Fibroblast of skin of right quadriceps (primary cell): Measurements from ENCODE around the gene C16orf86.

Experiments
- DNase-seq: peaks from one replicate; pipeline ENCODE4 v3.0.0-alpha.2; 2013

The C16orf86 gene

DNA sequence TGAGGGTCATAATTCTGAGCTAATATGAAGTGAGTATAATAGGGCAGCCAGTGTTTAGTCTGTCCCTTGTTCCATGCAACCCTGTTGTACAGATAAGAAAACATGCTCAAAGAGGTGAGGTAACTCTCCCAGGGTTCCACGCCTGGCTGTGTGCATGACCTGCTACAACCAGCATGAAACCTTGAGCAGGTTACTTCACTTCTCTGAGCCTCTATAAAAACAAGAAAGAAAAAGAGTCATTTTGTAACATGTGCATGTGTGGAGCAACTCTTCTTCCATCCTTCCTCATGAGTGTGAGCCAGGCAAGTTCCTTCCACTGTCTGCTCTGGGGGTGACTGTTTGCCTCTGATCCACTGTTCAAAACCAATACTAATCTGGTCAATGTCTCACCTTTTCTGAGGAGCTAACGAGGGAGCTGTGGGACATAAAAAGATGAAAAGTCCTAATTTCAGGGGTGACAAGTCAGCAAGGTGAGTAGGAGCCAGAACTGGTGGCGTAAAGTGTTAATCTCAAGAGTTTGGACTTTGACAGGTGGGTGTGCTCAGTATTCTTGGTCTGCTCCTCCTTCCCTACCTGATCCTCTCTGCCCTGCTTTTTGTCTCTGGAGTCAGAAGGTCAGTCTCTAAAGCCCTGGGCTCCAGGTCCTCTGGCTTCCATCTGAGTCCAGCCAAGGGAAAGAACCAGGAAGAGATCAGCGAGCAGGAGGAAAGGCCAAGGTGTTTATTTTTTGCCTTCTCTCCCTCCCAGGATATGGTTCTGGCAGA is 31.0 kb downstream of the C16orf86 start:
- DNase-seq: no peak

DNA sequence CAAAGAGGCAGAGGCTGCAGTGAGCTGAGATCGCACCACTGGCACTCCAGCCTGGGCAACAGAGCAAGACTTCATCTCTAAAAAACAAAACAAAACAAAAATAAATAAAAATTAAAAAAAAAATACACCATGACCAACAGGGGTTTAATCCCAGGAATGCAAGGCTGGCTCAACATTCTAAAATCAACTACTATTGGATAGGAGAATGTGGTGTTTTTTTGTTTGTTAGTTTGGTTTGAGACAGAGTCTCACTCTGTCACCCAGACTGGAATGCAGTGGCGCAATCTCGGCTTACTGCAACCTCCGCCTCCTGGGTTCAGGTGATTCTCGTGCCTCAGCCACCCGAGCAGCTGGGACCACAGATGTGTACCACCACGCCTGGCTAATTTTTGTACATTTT is 32.7 kb downstream of the C16orf86 start:
- no peak for DNase-seq

DNA sequence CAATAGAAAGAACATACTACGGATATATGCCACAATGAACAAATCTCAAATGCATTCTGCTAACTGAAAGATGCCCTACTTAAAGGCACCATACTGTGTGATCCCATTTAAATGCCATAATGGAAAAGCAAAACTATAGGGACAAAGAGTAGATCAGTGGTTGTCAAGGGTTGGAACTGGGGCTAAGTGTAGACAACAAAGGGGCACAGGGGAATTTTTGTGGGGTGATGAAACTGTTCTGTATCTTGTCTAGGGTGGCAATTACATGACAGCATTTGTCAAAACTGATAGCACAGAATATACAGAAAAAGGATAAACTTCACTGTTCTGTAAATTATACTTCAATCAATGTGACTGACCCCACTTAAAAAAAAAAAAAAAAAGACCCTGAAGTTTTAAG is 34.8 kb downstream of the C16orf86 start:
- DNase-seq: no peak

DNA sequence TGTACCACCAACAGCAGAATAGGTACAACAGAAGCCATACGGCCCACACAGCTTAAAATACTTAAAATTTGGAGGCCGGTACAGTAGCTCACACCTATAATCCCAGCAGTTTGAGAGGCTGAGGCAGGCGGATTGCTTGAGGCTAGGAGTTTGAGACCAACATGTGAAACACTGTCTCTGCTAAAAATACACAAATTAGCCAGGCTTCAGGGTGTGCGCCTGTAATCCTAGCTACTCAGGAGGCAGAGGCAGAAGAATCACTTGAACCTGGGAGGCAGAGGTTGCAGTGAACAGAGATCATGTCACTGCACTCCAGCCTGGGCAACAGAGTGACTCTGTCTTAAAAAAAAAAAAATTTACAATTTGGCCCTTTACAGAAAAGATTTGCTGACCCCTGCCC is 35.5 kb downstream of the C16orf86 start:
- no peak for DNase-seq

DNA sequence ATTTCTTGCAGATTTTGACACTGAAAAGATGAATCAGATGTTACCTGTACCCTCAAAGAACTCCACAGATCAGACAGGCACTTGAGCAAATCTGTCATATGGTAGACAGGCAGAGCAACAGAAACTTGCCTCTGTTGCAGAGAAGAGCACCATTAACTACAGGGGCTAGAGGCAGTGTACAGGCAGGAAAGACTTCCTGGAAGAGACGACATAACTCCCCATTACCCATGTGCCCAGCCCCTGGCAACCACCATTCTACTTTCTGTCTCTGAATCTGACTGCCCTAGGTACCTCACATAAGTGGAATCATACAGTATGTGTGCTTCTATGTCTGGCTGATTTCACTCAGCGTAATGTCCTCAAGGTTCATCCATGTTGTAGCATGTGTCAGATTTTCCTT is 37.0 kb downstream of the C16orf86 start:
- no peak for DNase-seq

DNA sequence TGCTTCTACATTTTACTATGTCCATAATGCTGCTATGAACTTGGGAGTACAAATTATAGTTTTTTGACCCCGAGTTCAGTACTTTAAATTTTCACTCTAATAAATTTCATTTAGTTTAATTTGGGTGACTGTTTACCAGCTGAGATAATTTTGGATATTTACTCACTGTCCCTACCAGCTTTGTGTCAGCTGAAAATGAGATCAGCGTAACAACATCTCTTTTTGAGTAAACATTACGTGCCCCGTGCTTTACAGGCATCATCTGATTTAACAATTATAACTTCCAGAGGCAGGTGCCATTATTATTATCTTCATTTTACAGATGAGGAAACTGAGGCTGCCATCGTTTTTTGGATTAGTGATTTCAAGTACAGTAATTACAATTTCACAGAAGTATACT is 37.5 kb downstream of the C16orf86 start:
- no peak for DNase-seq

DNA sequence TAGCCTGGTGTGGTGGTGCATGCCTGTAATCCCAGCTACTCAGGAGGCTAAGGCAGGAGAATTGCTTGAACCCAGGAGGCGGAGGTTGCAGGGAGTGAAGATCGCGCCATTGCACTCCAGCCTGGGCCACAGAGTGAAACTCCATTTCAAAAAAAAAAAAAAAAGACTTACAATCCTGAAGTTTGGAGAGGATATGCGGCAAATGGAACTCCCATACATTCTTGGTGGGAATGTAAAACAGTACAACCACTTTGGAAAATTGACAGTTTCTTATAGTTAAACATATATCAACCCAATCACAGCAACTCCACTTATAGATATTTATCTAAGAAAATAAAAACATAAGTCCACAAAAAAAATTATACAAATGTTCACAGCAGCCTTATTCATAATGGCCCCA is 40.6 kb downstream of the C16orf86 start:
- DNase-seq: no peak

DNA sequence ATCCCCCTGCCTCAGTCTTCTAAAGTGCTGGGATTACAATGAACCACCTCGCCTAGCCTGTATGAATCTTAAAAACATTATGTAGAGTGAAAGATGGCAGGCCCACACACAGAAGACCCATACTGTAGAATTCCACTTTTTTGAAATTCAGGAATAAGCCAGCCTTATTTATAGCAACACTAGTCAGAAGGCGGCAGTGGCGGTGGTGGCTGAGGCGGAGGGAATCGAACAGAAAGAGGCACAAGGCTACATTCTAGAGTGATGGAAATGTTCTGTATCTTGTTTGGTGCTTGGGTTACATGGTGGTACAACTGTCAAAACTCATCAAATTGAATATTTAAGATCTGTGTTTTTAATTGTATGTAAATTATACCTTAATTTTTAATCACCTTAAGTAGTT is 41.2 kb downstream of the C16orf86 start:
- no peak for DNase-seq

DNA sequence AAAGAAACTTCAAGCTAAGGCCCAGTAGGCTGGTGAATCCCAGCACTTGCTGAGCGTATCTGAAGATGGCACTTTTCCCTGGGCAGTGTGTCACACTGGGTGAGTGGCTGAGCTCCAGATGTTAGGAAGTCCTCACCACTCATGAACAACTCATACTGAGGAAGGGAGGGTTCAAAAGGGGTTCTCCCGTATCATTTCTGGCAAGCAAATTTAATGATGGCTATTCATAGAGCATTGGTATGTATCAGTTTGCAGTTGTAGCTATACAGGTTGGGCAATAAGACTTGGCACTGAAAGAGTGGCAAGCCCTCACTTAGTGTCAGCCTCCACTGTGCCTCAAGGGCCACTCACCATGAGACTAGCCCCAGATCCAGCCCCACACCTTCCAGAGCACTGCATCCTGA is 41.8 kb downstream of the C16orf86 start:
- no peak for DNase-seq

DNA sequence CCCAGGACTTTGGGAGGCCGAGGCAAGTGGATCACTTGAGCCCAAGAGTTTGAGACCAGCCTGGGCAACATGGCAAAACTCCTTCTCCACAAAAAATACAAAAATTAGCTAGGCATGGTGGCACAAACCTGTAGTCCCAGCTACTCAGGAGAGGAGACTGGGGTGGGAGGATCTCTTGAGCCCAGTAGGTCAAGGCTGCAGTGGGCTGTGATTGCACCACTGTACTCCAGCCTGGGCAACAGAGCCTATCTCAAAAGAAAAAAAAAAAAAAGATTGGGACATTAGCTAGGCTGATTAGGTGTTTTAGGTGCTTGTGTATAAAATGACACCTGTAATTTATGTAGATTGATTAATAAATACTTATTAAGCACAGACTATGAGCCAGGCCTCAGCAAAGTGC is 42.4 kb downstream of the C16orf86 start:
- no peak for DNase-seq

DNA sequence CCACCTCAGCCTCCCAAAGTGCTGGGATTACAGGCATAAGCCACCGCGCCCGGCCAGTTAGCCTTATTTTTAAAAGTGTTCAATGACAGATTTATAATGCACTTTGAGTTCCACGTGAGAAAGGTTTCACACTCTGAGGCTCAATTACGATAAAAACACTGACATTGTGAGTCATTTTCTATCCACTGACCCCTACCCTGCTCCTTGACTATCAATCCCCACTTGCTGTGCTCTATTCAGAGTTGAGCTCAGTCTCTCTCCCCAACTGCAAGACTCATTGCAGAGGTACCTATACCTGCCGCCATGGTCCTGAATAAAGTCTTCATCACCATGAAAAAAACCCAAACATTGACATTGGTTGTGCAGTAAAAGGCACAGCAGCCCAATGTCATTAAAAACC is 44.0 kb downstream of the C16orf86 start:
- no peak for DNase-seq

DNA sequence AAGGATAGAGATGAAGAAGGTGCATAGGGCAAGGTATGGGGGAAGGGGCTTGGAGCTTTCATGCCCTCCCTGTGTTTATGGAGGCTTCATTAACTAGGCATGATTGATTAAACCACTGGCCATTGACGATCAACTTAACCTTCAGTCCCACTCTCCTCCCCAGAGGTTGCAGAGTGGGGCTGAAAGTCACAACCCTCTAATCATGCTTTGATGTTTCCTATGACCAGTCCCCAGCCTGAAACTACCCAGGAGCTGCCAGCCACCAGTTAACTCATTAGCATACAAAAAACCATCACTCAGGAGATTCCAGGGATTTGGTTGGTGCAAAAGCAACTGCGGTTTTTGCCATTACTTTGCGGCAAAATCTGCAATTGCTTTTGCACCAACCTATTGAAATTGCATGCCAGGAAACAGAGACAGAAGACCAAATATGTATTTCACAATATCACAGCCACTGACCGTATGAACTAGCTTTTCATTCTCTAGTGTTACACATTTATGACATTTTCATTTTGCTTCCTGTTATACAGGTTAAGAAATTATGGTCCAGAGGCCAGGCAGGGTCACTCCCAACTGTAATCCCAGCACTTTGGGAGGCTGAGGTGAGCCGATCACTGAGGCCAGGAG is 47.1 kb downstream of the C16orf86 start:
- no peak for DNase-seq

DNA sequence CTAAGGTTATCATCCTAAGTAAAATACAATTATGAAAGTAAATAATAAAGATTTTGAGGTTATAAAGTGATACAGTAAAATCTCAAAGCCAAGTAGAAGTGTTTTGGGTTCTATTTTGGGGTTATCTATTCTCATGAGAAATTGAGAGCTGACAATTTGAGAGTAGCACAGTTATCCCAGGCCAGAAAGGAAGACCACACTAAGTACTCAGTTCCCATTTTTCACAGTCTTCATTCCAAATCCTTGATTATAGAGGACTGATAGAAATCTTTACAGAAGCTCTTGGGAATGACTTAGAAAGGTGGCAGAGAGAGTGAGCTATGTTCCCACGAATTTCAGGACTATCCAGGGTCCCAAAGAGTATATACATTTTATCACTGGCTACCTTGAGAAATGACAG is 47.9 kb downstream of the C16orf86 start:
- no peak for DNase-seq

DNA sequence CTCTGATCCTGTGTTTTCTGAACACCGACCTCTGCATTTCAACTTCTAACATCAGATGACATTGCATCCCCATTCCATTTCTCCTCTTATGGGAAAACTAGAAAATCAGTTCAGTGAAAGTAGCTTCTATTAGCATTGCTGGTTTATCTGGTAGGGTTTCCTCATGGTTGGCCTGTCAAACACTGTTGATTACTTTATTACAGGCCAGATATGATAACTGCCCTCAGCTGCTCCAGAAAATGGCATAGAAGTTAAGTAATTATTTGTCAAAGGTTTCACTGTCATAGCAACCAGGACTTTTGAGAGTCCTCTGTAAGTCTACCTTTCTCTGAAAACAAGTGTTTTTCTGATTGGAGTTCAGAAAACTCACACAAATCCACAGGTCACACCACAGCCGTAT is 49.5 kb downstream of the C16orf86 start:
- DNase-seq: no peak
